Large intestine (tissue), 3 donors: ENCODE results near the gene MLST8. TPM values are rescaled to one million over a fixed set of nuclear protein-coding genes. Genes with fewer than 3 reads are reported as not detected.

Source experiments
- DNase-seq, 2 donors: peaks; one replicate each; pipeline versions ENCODE4 v3.0.0 to v3.0.0-alpha.2; 2013
- H3K27ac ChIP-seq: one replicate; pipeline ENCODE4 v1.5.1; 2013; ENCODE audit warnings: low read length
- H3K27me3 ChIP-seq: 2 replicates; pipeline ENCODE4 v1.6.1; 2013; ENCODE audit warnings: low read length; ENCODE audit not compliant: control insufficient read depth, insufficient read depth
- H3K36me3 ChIP-seq: 2 replicates; pipeline ENCODE4 v1.6.1; 2013; ENCODE audit warnings: low read length; ENCODE audit not compliant: control insufficient read depth, insufficient read depth
- H3K4me1 ChIP-seq: one replicate; pipeline ENCODE4 v1.6.1; 2013; ENCODE audit warnings: low read length; ENCODE audit not compliant: control insufficient read depth, insufficient read depth
- H3K4me3 ChIP-seq: one replicate; pipeline ENCODE4 v1.5.1; 2013; ENCODE audit warnings: low read length
- H3K9me3 ChIP-seq: one replicate; pipeline ENCODE4 v1.6.1; 2013; ENCODE audit warnings: mild to moderate bottlenecking, low read depth, low read length, moderate library complexity; ENCODE audit not compliant: control insufficient read depth
- WGBS: methylation state at CpG from one replicate; pipeline ENCODE4 v1.1.5; 2013; ENCODE audit warnings: low lambda C conversion rate; ENCODE audit not compliant: insufficient coverage; 5-methylcytosine and 5-hydroxymethylcytosine counted together
- polyA plus RNA-seq: library from polyadenylated mRNA; unstranded; fragments of 120-200 nt; gene quantifications from one replicate; pipeline ENCODE4 v1.2.1, GENCODE V29; 2013

Gene MLST8
- polyA plus RNA-seq, 1 donor, result 40.0 TPM

DNA sequence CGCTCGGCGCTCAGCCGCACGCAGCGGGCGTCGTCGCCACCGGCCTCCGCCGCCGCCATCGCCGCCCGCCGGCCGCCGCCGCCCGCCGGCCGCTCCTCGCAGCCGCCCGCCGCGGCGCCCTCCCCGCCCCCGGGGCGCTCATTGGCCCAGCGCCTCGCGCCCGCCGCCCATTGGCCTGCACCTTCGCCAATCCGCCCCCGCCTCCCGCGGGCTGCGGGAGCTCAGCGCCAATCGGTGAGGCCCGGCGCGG, 9.4 kb downstream of the MLST8 start, which contains the start of gene PGP:
Gene PGP (minus strand): TSS at position 122 of the 250 bp plus-strand sequence. CDS start 63 bp downstream, at position 59.
- no peak for DNase-seq
- H3K9me3 ChIP-seq, result no peaks in the 10 kb centered on the region
- no CpG with 5 or more reads among the region's 48 CpGs for WGBS
- peak within 1 kb of the TSS; percentile 64 for H3K4me3 ChIP-seq
- H3K27me3 ChIP-seq, result no peaks in the 10 kb centered on the region
- peaks cover 16% of the 10 kb centered on the region for H3K4me1 ChIP-seq
- peaks cover 11% of the 10 kb centered on the region for H3K36me3 ChIP-seq
- H3K27ac ChIP-seq, result peak within 1 kb of the TSS; percentile 74

DNA sequence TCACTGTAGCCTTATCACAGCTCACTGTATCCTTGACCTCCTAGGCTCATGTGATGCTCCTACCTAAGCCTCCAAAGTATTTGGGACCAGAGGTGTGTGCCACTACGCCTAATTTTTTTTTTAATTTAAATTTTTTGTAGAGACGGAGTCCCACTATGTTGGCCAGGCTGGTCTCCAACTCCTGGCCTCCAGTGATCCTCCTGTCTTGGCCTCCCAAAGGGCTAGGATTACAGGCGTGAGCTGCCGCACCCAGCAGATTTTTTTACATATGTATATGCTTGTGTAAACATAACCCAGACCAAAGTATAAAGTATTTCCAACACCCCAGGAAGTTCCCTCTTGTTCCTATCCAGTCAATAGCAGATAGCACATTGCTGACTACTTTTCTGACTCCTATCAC, 11.1 kb downstream of the MLST8 start:
- no peaks in the 10 kb centered on the region for H3K27me3 ChIP-seq
- no peak for DNase-seq
- H3K4me1 ChIP-seq, result peaks cover 16% of the 10 kb centered on the region
- H3K36me3 ChIP-seq, result peaks cover 6% of the 10 kb centered on the region
- H3K27ac ChIP-seq, result no peak overlapping the region
- H3K9me3 ChIP-seq, result no peaks in the 10 kb centered on the region
- WGBS, result no CpG with 5 or more reads among the region's 4 CpGs
- no peak overlapping the region for H3K4me3 ChIP-seq

DNA sequence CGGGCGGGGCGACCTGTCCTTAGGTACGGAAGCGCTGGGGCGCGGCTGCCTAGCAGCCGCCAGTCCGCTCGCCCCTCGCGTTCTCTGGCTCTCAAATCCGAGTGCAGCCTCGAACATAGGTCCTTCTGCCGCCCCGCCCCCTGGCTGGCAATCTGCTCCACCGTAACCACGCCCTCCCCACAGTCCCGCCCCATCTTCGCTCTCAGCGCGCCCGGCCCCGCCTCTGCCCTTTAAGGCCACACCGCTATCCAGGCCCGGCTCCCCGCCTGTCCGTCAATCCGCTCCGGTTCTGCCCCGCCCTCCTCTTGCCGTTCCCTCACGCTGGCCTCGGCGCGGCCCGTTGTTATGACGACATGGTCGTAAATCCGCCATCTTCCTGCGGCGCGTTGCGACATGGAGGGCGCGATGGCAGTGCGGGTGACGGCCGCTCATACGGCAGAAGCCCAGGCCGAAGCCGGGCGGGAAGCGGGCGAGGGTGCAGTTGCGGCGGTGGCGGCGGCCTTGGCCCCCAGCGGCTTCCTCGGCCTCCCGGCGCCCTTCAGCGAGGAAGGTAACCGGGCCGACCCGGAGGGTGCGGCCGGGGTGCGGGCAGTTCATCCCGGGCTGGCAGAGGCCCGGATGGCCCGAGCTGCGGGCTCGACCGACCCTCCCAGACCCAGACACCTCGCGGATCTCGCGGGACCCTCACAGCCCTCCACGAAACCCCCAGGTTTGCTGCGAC, 18.1 kb downstream of the MLST8 start, which contains the start of gene E4F1:
Gene E4F1 (plus strand): TSS at position 371 of the 721 bp plus-strand sequence. CDS start 23 bp downstream, at position 394.
- no peaks in the 10 kb centered on the region for H3K27me3 ChIP-seq
- H3K9me3 ChIP-seq, result peaks cover 2% of the 10 kb centered on the region
- H3K4me3 ChIP-seq, result peak within 1 kb of the TSS; percentile 85
- peaks cover 13% of the 10 kb centered on the region for H3K36me3 ChIP-seq
- peak; percentile 100 for DNase-seq
- H3K4me1 ChIP-seq, result peaks cover 12% of the 10 kb centered on the region
- peak within 1 kb of the TSS; percentile 74 for H3K27ac ChIP-seq
- no CpG with 5 or more reads among the region's 82 CpGs for WGBS

DNA sequence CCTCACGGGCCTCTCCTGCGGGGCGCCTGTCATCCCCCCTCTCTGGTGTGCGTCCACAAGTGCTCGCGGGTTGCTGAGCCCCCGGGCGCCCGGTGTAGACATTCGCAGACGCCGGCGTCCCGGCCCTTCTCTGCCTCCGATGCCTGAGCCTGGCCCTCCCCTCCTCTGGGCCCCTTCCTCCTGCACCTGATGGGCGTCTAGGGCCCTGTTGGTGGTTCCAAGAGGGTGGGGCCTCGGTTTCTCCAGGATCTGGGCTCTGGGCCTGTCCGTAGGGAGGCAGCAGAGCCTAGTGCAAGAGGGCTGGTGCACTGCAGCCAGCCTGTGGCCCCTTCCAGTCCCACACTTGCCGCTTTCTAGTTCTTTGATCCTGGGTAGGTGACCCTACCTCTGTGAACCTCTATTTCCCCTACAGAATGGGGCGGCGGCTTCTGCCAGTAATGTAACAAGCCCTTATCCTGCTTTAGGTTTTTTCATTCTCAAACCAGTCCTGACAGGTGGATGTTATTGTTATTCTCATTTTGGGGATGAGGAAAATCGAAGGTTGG, 18.8 kb downstream of the MLST8 start:
- peak; percentile 48 to 61 for DNase-seq
- WGBS, result 15% methylated on average over 2 of the region's 22 CpGs
- peaks cover 12% of the 10 kb centered on the region for H3K4me1 ChIP-seq
- peak overlapping the region; percentile 74 for H3K27ac ChIP-seq
- H3K9me3 ChIP-seq, result peaks cover 4% of the 10 kb centered on the region
- H3K36me3 ChIP-seq, result peaks cover 19% of the 10 kb centered on the region
- H3K27me3 ChIP-seq, result no peaks in the 10 kb centered on the region
- H3K4me3 ChIP-seq, result peak overlapping the region; percentile 85

DNA sequence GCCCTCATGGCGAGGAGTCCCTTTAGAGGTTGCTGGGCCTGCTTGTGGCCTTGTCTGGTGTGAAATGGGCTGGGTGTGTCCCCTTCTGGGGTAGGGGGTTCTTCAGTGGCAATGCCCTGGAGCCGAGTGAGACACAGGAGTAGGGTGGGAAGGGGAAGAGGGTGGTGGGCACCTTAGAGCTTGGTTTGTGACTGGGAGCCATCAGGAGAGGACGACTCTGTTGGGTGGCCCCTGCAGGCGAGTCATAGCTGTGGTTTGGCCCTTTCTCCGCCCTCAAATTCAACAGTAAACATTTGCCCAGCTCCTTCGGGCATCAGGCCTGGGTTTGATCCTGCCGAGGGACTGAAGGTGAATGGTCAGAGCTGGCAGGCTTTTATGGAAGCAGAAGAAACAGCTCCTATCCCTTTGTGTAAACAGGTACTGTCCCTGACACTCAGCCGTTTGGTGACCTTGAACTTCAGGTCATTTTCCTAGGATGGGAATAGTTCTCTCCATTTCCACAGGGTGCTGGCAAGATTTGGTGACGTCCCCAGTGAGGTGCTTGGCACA, 21.1 kb downstream of the MLST8 start:
- no peak for DNase-seq
- peaks cover 4% of the 10 kb centered on the region for H3K9me3 ChIP-seq
- no peak overlapping the region for H3K4me3 ChIP-seq
- no CpG with 5 or more reads among the region's 9 CpGs for WGBS
- H3K27me3 ChIP-seq, result no peaks in the 10 kb centered on the region
- no peak overlapping the region for H3K27ac ChIP-seq
- H3K4me1 ChIP-seq, result peaks cover 12% of the 10 kb centered on the region
- H3K36me3 ChIP-seq, result peaks cover 42% of the 10 kb centered on the region

DNA sequence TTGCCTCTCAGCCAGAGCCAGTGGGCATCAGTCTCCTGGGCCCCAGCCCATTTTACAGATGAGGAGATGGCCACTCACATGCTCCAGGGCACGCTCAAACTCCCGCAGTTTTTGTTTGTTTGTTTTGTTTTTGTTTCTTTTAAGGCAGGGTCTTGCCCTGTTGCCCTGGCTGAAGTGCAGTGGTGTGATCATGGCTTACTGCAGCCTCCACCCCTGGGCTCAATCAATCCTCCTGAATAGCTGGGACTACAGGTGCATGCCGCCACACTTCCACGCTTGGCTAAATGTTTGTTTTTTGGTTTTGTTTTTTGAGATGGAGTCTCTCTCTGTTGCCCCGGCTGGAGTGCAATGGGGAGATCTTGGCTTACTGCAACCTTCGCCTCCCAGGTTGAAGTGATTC, 21.7 kb downstream of the MLST8 start:
- H3K27ac ChIP-seq, result no peak overlapping the region
- peaks cover 12% of the 10 kb centered on the region for H3K4me1 ChIP-seq
- no peak overlapping the region for H3K4me3 ChIP-seq
- peaks cover 4% of the 10 kb centered on the region for H3K9me3 ChIP-seq
- no CpG with 5 or more reads among the region's 6 CpGs for WGBS
- H3K27me3 ChIP-seq, result no peaks in the 10 kb centered on the region
- H3K36me3 ChIP-seq, result peaks cover 48% of the 10 kb centered on the region
- no peak for DNase-seq

DNA sequence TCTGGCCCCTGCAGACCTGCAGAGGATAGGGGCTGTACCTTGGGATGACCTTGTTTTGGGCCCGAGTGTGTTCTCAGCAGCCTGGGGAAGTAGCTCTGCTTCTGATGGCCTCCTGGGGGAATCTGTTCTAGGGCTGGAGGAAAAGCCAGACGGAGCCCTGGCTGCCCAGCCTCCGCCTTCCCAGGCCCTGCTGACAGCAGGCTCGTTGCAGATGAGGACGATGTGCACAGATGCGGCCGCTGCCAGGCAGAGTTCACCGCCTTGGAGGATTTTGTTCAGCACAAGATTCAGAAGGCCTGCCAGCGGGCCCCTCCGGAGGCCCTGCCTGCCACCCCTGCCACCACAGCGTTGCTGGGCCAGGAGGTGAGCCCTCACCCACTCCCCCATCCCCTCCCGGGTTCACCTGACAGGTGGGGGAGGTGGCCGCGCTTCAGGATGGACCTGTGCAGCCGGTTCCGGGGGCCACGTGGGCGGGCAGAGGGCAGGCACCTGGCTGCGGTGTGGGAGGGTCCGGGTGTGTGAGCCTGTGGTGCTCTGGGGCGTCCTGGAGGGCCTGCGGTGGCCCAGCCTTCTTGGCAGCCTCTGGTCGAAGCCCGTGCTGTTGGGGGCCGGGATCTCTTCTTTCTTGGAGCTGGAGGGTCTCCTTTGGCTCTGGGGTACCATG, 23.0 kb downstream of the MLST8 start:
- H3K36me3 ChIP-seq, result peaks cover 61% of the 10 kb centered on the region
- H3K27me3 ChIP-seq, result no peaks in the 10 kb centered on the region
- no peak overlapping the region for H3K27ac ChIP-seq
- H3K4me1 ChIP-seq, result peaks cover 12% of the 10 kb centered on the region
- H3K9me3 ChIP-seq, result peaks cover 4% of the 10 kb centered on the region
- no CpG with 5 or more reads among the region's 25 CpGs for WGBS
- no peak for DNase-seq
- H3K4me3 ChIP-seq, result no peak overlapping the region

DNA sequence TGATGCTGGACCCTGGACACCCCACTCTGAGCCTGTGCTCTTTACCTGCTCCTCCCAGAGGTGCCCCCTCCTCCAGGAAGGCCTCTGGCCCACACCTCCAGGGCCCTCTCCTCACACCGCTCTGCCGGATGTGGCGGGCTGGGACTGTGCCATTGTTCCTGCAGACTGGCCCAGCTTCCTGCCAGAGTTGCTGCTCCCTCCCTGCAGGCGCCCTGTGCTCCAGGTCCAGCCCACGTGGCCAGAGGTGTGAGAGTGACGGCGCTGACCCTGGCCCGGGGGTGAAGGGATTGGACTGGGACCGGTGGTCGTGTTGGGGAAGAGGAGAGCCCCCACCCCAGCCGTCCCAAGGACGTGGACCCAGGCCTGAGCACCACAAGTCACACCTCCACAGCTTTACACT, 23.8 kb downstream of the MLST8 start:
- no CpG with 5 or more reads among the region's 12 CpGs for WGBS
- DNase-seq, result no peak
- no peak overlapping the region for H3K4me3 ChIP-seq
- H3K27ac ChIP-seq, result no peak overlapping the region
- peaks cover 6% of the 10 kb centered on the region for H3K9me3 ChIP-seq
- no peaks in the 10 kb centered on the region for H3K27me3 ChIP-seq
- H3K4me1 ChIP-seq, result peaks cover 12% of the 10 kb centered on the region
- H3K36me3 ChIP-seq, result peaks cover 69% of the 10 kb centered on the region

DNA sequence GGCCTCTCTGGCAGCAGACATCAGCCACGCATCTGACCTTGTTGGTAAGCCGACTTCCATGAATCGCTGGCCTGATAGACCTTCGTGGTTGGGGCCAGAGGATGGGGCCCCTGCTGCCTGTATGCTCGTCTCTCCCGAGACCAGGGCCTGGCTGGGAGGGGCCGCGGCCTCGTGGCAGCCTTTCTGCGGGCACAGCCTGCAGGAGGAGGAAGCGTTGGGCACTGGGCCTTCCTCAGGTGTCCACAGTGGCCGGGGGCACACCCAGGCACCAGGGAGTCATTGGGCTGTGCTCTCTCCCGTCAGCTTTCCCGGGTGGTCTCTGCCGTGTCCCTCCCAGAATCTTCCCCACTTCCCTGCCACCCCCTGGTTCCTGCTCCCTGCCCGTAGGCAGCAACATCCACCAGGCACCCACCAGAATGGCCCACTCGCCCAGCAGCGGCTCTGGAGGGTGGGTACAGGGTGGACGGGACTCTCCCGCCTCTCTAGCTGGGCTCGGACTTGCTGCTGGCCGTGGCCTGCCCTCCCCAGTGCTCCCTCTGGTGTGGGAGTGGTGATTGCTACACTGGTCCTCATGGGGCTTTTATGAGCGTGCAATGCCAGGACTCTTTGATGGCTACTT, 24.5 kb downstream of the MLST8 start:
- Histone ChIP-seq H3K36me3 (peaks cover 75% of the 10 kb centered on the region), H3K27me3 (no peaks in the 10 kb centered on the region), H3K4me1 (peaks cover 6% of the 10 kb centered on the region), H3K4me3 (no peak overlapping the region), H3K9me3 (peaks cover 6% of the 10 kb centered on the region), H3K27ac (no peak overlapping the region)
- WGBS, result no CpG with 5 or more reads among the region's 23 CpGs
- DNase-seq, result no peak

DNA sequence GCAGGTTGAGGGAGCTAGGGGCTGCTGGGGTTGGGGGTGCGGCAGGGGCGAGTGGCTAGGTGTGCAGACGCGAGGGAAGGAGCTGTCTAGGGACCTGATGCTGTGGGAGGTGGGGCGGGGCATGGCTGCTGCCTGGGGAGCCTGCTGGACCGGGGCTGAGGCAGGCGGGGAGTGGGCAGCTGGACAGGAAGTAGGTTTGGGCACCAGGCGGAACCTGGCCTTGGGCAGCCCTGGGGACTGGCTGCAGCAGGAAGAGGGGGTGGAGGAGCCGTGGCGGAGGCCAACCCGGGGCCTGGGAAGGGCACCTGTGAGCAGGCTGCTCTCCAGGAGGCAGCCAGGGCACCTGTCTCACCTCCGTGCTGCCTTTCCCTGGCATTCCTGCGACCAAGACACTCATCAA, 25.1 kb downstream of the MLST8 start:
- Histone ChIP-seq H3K36me3 (peaks cover 81% of the 10 kb centered on the region), H3K4me3 (no peak overlapping the region), H3K27me3 (peaks cover 4% of the 10 kb centered on the region), H3K27ac (no peak overlapping the region), H3K9me3 (peaks cover 7% of the 10 kb centered on the region), H3K4me1 (peaks cover 6% of the 10 kb centered on the region)
- WGBS, result no CpG with 5 or more reads among the region's 13 CpGs
- DNase-seq, result no peak
